GM10248 (cell line): ENCODE results near the gene SMIM5.

Source experiments
- CTCF ChIA-PET: fragments of 300-600 bp; sonication (Branson Sonifier 250); formaldehyde crosslinking; extraction: SDS; loops from one replicate; lab custom pipeline; 2021; ENCODE audit warnings: antibody characterized with exemption; lab: Yijun Ruan, JAX
- POLR2A ChIA-PET: fragments of 350-650 bp; sonication (Branson Sonifier 250); formaldehyde crosslinking; extraction: SDS; loops from one replicate; lab custom pipeline; 2020; ENCODE audit warnings: antibody characterized with exemption; lab: Yijun Ruan, JAX
- DNase-seq: peaks from one replicate; pipeline ENCODE4 v3.0.0; 2012; ENCODE audit errors: extremely low spot score
- TF ChIP-seq, protein P1 (sequence below): IDR thresholded peaks from 2 replicates; pipeline ENCODE4 v1.5.1; 2012; ENCODE audit warnings: mild to moderate bottlenecking, low read depth; ENCODE audit errors: extremely low read depth, missing control alignments, control extremely low read depth

The SMIM5 gene

DNA sequence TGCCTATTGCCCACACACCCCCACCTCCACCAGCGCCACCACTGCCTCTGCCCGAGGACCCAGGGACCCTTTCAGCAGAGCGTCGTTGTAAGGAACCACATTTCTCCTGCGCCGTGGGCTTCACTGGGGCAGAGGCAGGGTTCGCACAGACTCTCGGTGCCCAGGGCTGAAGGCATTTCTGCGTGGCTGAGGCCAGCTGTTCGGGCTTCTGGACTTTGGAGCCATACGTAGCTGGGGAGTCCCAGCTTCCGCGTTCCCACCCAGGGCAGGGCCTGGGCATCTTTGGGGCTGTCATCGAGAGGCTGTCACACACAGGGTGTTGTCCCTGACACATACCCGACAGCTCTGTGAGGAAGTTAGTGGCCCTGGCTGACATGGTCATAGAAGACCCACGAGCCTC lies 16.0 kb upstream of the SMIM5 start:
- CTCF ChIA-PET = interaction anchor here (0.7 to 2.8 kb wide), 6 partner anchors 10 to 133 kb away, joined by 3 to 19 read pairs (median 6); partner anchors contain the start of gene SMIM5
- TF ChIP-seq, protein P1, sequence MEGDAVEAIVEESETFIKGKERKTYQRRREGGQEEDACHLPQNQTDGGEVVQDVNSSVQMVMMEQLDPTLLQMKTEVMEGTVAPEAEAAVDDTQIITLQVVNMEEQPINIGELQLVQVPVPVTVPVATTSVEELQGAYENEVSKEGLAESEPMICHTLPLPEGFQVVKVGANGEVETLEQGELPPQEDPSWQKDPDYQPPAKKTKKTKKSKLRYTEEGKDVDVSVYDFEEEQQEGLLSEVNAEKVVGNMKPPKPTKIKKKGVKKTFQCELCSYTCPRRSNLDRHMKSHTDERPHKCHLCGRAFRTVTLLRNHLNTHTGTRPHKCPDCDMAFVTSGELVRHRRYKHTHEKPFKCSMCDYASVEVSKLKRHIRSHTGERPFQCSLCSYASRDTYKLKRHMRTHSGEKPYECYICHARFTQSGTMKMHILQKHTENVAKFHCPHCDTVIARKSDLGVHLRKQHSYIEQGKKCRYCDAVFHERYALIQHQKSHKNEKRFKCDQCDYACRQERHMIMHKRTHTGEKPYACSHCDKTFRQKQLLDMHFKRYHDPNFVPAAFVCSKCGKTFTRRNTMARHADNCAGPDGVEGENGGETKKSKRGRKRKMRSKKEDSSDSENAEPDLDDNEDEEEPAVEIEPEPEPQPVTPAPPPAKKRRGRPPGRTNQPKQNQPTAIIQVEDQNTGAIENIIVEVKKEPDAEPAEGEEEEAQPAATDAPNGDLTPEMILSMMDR = no peak
- POLR2A ChIA-PET = no interaction called here

GRCh38 chr17:75617675-75618074 lies 15.6 kb upstream of the SMIM5 start:
- no peak for DNase-seq
- ChIA-PET POLR2A (no interaction called here), CTCF (interaction anchor here (1.4 to 2.8 kb wide), 4 partner anchors 11 to 132 kb away, joined by 4 to 19 read pairs (median 7); partner anchors contain the start of gene SMIM5)
- TF ChIP-seq, protein P1 = no peak

More for the DNA sequence above, 16.0 kb upstream of the SMIM5 start:
- no peak for DNase-seq

DNA sequence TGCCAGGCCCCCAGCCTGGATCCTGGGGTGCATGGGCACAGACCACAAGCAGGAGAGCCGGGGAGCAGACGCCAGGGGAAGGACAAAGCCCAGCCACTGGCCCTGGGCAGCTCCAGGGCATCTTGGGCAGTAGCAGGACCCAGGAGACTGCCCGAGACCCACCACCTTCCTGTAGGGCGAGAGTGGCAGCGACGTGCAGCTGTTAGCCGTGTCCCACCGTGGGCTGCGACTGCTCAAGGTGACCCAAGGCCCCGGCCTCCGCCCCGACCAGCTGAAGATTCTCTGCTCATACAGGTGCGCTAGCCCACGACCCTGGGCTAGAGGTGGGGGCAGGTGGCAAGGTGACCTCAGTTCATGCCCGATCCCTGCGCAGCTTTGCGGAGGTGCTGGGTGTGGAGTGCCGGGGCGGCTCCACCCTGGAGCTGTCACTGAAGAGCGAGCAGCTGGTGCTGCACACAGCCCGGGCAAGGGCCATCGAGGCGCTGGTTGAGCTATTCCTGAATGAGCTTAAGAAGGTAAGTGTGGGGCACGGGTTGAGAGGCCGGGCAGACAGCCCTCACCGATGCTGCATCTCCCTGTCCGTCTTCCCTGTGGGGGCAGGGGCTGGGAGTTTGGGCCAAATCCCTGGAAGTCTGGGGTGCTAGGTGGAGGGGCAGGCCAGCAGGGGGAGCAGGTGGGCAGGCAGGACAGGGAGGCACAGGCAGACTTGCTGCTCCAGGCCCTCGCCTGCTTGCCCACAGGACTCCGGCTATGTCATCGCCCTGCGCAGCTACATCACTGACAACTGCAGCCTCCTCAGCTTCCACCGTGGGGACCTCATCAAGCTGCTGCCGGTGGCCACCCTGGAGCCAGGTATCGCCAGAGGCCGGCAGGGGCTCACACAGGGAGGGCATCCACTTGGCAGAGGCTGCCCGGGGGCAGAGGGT lies 13.5 kb upstream of the SMIM5 start:
- ChIA-PET CTCF (interaction anchor here (0.8 to 29.8 kb wide), 8 partner anchors 10 to 130 kb away, joined by 3 to 856 read pairs (median 10); partner anchors contain the start of gene SMIM5), POLR2A (interaction anchor here (0.8 to 1.6 kb wide), 2 partner anchors 95 to 128 kb away, joined by 3 to 4 read pairs; no protein-coding TSS in a partner anchor)
- DNase-seq = peak; percentile 59
- TF ChIP-seq, protein P1 = peak; percentile 28

- POLR2A ChIA-PET = interaction anchor here (0.6 to 1.0 kb wide), 2 partner anchors 140 to 159 kb away, joined by 5 to 9 read pairs; no protein-coding TSS in a partner anchor
Measured at GRCh38 chr17:75621489-75621888, 11.7 kb upstream of the SMIM5 start.

GRCh38 chr17:75622076-75622475 lies 11.2 kb upstream of the SMIM5 start:
- TF ChIP-seq, protein P1 = no peak
- DNase-seq = no peak
- CTCF ChIA-PET = interaction anchor here (0.7 to 29.8 kb wide), 4 partner anchors 8 to 127 kb away, joined by 3 to 856 read pairs (median 272); partner anchors contain the start of gene SMIM5
- POLR2A ChIA-PET = interaction anchor here (0.6 to 1.0 kb wide), 2 partner anchors 140 to 158 kb away, joined by 5 to 9 read pairs; no protein-coding TSS in a partner anchor

More at GRCh38 chr17:75621489-75621888, 11.7 kb upstream of the SMIM5 start:
- no peak for DNase-seq
- TF ChIP-seq, protein P1 = no peak
- CTCF ChIA-PET = interaction anchor here (0.7 to 29.8 kb wide), 5 partner anchors 8 to 128 kb away, joined by 3 to 856 read pairs (median 82); partner anchors contain the start of gene SMIM5

- CTCF ChIA-PET = interaction anchor here (1.0 to 29.8 kb wide), 6 partner anchors 11 to 127 kb away, joined by 3 to 856 read pairs (median 50); partner anchors contain the start of gene SMIM5
- POLR2A ChIA-PET = no interaction called here
- no peak for DNase-seq
- TF ChIP-seq, protein P1 = no peak
Measured at GRCh38 chr17:75622771-75623273, 10.4 kb upstream of the SMIM5 start.
